ENCODE data around the gene SLK.

- no peak for TF ChIP-seq CTCF (IDR thresholded peaks at IDR 0.05)
- TF ChIP-seq ZFX (IDR thresholded peaks at IDR 0.05; ENCODE audit: borderline replicate concordance): no peak
Observed at GRCh38 chr10:104036518-104037260, 69.7 kb downstream of the SLK start.

Data from 22Rv1 (cell line).